GM23248 (cell line): Measurements from ENCODE around the gene SLC13A4.

Source experiments
- EZH2 ChIP-seq: fragments of 200-600 bp; sonication (generic); IDR thresholded peaks from 2 replicates; pipeline ENCODE4 v1.6.1; 2018; ENCODE audit warnings: antibody characterized with exemption, mild to moderate bottlenecking; ENCODE audit not compliant: insufficient read depth, poor library complexity, severe bottlenecking
- EZH2phosphoT487 ChIP-seq: fragments of 200-600 bp; sonication (generic); IDR thresholded peaks from 2 replicates; pipeline ENCODE4 v1.6.1; 2018; ENCODE audit warnings: antibody characterized with exemption, moderate library complexity, mild to moderate bottlenecking, low read depth; ENCODE audit not compliant: insufficient read depth

DNA sequence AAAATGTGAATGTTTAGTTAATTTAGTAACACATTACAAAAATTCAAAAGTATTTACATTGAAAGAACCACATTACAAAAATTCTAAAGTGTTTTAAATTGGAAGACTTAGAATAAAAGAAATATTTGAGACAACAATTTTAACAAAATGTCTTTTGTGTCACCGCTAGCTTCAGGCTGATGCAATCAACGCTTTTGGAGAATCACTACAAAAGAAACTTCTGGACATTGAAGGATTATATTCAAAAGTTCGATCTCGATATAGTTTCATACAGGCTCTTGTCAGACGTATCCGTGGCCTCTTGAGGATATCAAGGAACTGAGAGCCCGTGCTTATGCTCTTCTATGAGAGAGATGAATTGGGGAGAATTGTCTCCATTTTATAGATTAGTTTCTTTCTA, 79.8 kb downstream of the SLC13A4 start:
- TF ChIP-seq EZH2 (no peak), EZH2phosphoT487 (no peak)
